ENCODE results near the gene GSTA4.
"Not testable (repeated sequence)": the region's sequence is repeated elsewhere in the genome, so short reads cannot be mapped to it uniquely, and the experiment has no call there.

The GSTA4 gene

DNA sequence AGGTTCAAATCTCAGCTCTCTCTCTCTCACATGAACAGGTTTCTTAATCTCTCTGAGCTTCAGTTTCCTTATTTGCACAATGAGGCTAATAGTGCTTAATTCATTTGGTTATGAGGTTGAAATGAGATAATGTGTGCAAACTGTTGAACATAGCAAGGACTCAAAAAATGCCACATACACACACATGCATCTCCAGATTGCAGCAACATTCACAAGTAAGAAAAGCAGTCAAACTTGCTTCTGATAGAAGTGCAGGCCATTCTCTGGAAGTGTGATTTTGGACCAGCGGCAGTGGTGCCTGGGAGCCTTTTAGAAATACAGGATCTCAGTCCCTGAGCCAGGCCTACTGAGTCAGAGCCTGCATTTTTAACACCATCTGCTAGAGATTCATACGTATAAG, 25.7 kb downstream of the GSTA4 start:
- no peak for DNase-seq

DNA sequence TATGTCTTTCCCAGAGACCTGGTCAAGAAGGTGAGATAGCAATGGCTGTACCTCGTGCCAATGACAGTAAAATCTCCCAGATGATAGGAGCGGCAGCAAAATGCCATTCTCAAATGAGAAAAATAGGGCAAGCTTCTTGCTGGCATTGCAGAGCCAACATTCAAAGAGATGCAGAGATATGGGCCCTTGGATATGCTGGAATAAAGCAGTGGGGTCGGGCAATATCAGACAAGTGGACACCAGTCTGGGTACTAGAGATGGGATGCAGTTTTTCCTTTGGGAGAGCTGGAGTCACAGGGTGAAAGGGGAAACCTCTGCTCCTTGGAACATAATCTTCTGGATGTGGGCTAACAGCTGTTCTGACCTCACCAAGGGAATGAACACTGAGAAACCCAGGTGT, 29.0 kb downstream of the GSTA4 start:
- no peak for DNase-seq

DNA sequence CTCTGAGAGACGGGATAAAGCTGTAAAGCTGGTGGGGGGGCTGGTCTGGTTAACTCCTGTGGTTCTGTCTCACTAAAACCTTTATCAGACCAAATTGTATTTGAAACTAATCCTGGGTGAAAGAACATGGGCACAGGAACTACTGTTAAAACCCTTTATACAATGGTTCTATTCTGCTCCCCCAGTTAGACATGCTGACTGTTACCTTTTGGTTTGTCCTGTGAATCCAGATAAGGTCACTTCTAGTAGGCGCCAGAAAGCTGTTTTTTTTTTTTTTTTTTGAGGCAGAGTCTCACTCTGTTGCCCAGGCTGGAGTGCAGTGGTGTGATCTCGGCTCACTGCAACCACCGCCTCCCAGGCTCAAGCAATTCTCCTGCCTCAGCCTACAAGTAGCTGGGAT, 29.7 kb downstream of the GSTA4 start:
- DNase-seq, result no peak

DNA sequence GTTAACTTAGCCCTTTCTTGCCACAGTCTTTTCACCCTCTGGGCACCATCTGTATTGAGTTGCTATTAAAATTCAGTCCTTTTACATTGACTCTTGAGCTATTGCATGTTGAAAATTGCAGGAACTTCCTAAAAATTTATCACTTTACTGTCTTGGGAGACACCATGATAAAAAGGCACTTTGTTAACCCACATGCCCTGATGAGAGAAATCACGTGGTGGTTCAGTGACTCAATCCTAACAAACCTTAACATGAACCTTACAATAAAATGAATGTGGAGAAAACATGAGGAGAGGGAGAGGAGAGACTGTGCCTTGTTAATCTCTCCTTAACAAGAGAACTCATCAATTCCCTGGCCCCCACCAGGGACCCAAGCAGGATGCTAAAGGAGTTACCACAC, 30.8 kb downstream of the GSTA4 start:
- DNase-seq, result no peak

DNA sequence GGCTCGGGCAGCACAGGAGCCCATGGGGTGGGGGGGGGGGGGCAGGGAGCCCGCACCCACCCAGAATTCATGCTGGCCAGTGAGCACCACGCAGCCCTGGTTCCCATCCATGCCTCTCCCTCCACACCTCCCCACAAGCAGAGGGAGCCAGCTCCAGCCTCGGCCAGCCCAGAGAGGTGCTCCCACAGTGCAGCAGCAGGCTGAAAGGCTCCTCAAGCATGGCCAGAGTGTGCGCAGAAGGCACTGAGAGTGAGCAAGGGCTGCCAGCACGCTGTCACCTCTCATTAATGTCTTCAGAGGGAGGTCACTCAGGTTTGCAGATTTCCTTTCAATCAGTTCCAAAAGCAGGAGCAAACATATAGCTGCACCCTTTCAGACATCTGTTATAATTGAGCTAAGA, 32.4 kb downstream of the GSTA4 start:
- DNase-seq, result no peak

DNA sequence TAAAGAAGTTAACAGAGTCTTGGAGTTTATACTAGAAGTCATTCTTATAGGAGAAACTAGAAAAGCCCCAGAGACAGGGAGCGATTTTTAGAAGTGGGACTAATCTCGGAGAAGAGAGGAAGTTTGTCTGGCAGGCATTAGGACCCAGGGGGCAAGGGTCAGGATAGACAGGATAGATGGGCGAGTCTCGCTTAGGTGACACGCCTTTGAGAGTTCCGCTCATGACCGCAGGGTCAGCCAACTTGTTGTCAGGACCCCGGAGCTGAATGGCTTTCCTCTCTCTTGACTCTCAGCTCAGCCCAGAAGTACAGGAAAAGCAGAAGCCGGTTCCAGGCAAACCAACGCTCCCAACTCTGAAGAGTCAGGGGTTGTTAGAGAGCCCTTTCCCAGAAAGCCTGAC, 34.1 kb downstream of the GSTA4 start:
- DNase-seq, result not testable (repeated sequence)

DNA sequence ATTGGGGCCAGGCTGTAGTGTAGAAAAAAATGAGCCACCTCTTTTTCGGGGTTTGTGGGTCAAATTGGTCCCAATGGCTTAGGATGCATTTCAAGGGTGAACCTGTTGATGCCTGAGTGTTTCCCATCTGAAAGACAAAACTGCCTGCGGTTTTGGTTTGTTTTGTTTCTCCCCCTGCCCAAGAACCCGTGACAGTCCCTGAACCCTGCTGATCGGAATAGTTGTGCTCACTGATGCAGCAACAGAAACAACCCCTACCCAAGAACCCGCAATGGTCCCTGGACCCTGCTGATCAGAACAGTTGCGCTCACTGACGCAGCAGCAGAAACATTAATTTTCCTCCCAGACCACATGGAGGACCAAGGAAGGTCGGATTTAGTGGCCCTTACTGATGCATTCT, 34.9 kb downstream of the GSTA4 start:
- DNase-seq, result not testable (repeated sequence)

DNA sequence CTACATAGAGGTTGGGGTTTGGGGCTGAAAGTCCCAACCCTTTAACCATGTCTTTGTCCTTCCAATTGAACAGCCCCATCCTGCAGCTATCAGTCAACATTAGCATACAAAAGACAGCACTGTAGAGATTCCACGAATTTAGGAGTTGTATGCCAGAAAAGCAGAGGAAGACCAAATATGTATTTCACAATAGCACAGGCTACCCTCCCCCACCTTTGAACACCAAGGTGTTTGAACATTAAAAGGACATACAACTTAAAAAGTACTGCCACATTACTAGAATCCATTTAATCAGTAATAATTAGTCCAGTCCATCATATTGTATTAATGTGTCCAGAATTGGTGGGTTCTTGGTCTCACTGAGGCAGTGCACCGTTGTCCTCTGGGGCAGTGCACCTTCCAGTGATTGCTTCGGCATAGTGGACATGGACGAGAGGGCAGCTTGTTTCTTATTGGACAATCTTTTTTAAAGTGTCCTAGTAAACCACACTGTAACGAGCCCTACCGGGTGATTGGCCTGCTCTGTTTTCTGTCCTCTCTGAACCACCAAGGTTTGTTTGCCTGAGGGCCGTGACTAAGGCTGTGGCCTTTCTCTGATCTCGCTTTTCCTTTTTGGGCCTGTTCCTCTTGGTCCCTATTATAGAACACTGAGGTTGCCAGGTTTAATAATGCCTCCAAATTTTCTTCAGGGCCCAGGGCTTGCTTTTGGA, 36.4 kb downstream of the GSTA4 start:
- DNase-seq, result no peak

DNA sequence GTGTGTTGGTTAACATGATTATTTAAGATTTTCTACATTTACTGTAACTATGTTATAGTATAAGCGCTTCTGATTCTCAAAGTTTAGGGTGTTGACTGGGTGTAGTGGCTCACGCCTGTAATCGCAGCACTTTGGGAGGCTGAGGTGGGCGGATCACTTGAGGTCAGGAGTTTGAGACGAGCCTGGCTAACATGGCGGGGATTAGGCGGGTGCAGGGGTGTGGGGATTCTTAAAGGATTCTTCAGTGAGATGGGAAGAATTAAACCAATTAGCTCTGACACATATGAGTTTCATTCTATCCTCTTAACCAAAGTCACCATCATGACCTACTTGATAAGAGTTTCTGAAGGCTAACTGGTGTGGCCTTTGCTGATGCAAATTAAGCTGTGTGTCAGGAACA, 39.2 kb downstream of the GSTA4 start:
- DNase-seq, result no peak

DNA sequence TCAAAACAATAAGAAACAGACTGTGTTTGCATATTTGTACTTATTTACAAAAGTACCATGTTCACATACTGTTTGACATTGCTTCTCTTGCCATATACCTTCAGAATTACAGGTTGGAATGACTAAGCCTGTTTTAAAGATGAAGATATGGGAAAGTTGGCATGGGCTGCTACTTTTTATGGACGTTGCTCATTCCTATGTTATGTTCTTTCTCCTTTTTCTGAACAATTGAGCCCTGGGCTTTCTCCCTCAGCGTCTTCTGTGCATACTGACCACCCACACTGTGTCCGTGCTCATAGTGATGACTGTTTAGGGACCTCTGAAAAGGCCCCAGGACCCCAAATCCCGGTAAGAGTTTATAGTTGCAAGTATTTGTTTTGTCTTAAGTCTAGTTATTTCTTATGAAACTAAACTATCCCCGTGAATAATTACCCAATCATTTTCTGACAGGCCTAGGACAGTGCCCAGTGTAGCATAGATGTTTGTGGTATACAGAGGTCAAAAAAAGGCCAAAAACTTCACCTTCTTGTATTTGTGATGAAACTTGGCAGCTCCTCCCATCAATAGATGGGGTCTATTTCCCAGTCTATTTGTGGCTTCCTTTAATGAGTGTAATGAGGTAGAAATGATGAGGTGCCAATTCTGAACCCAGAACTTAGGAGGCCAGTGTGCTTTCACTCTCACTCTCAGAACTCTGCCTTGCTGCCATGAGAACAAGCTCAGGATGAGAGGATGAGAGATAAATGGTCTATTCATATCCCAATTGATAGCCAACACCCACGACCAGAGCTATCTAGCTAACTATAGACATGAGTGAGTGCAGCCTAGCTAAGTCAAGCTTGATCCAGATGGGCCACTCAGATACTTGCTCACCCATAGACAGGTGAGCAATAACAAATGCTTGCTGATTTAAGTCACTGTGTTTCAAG, 40.9 kb downstream of the GSTA4 start:
- DNase-seq, result no peak

DNA sequence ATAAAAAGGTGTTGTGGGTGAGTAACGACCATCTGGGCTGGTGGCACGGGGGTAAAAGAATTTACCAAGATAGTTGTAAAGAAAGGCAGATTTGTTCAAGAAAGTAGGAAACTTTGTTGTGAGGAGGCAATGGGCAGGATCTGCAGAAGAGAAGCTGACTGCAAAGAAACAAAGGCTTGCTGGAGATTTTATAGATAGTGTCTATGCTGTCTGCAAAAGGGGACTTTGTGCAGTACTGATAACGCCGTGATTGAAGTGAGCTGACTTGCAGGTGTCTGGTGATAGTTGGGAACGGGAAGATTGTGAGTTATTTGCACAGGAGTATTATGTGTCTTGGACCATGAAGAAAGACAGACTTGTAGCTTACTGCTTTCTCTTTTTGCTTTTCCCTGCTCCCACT, 48.8 kb downstream of the GSTA4 start:
- no peak for DNase-seq

DNA sequence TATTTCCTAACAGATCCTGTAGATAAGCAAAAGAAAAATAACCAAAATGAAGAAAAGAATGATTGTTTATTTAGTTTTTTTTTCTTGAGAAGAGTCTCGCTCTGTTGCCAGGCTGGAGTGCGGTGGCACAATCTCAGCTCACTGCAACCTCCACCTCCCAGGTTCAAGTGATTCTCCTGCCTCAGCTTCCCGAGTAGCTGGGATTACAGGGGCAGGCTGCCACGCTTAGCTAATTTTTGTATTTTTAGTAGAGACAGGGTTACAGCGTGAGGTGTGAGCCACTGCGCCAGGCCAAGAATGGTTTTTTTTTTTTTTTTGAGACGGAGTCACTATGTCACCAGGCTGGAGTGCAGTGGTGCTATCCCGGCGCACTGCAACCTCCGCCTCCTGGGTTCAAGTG, 52.3 kb downstream of the GSTA4 start:
- DNase-seq, result not testable (repeated sequence)

DNA sequence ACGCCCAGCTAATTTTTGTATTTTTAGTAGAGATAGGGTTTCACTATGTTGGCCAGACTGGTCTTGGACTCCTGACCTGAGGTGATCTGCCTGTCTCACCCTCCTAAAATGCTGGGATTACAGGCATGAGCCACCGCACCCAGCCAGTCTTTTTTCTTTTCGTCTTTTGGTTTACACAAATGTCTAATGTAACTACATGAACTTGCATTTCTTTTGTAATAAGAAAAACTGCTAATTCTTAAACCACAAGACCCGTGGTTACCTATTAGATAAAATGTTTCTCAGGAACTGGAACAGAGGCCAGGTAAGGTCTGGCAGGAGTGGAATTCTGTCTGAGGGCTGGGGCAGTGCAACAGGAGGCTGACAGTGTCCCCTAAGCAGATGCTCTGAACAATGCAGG, 52.9 kb downstream of the GSTA4 start:
- DNase-seq, result no peak

DNA sequence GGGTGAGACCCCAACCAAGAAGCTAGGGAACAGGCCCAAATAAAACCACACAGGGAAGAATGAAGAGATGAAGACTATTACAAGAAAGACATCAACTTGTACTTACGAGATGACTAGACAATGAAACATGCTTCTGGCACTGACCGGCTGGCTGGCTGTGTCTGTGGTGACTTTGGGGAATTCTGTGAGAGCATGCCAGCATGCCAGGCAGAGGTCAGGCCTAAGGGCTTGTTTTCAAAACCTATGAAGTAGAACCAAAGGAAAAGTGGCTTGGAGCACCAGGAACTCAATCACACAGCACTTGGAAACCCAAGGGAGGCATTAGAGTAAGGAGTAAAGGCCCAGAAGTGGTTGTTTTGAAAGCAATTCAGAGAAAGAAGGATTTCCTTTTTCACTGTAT, 57.2 kb downstream of the GSTA4 start:
- DNase-seq, result no peak

DNA sequence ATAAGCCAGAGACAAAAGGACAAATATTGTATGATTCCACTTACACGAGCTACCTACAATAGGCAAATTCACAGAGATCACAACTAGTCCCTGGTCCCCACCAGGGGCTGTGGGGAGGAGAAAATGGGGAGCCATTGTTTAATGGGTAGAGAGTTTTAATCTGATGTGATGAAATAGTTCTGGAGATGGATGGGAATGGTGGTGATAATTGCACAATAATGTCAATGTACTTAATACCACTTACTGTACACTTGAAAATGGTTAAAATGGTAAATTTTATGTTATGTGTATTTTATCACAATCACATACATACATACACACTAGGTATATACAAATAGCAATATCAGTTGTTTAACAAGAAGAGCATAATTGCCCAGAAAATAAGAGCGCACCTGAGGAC, 61.3 kb downstream of the GSTA4 start:
- DNase-seq, result no peak

DNA sequence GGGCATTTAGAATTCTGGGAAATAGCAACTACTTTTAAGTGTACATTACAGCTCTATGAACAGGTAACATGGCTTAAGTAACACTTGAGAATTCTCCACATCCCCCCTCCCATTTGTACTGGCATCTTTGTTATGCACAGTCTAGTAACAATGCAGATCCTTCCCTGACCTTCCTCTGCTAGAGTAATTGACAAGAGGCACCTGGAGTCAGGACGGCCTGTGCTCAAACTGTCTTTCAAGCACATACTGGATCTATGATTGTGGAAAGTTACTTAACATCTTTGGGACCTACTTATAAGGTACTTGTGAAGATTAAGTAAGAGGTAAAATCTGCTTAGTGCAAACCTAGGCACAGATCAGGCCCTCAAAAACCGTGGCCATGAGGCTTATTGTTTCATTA, 63.7 kb downstream of the GSTA4 start:
- no peak for DNase-seq

DNA sequence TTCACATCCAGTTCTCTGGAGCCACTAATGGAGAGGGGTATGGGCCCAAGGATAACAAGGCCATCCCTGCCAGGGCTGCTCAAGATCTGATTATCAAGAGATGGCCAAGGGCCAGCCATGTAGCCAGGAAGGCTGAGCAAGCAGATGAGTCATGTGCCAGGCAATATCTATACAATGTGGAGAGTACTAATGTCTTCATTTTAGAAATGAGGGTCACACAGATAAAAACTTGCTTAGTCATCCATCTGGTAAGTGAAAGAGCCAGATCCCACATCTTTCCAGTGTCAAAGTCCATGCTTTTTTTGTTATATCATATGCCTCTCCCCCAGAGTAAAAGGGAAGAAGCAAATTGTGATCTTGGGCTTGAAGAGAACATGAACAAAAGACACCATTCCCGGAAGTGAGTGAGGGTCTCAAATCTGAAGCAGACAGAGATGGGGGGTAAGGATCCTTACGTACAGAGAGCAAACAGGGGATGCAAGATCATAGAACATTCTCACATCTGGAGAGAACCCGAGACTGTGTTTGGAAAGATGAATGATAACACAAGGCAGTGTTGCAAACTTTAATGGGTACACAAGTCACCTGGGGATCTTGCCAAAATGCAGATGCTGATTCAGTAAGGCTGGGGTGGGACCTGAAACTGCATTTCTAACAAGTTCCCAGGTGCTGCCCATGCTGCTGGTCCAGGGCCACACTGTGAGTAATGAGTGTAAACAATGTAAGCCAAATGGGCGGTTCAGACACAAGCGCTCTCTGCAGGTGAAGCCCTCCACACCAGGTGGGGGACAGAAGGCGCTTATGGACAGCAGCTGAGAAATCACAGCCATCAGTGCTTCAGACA, 65.5 kb downstream of the GSTA4 start:
- peak in 1 of 2 experiments; percentile 69 for DNase-seq

Measured in NCI-H2081 (cell line).